Omental fat pad (tissue), 4 donors: Measurements from ENCODE around the gene ZBTB45. TPM values are rescaled to one million over a fixed set of nuclear protein-coding genes. Genes with fewer than 3 reads are reported as not detected.
"Not testable (repeated sequence)": the region's sequence is repeated elsewhere in the genome, so short reads cannot be mapped to it uniquely, and the experiment has no call there.

ENCODE experiments used
- ATAC-seq: fragments of 150-250 bp; one replicate; pipeline ENCODE4 v1.9.1; 2016; ENCODE audit warnings: mild to moderate bottlenecking, moderate library complexity; ENCODE audit not compliant: low FRiP score
- DNase-seq: peaks from one replicate; pipeline ENCODE4 v3.0.0-alpha.2; 2019; ENCODE audit warnings: low spot score
- CTCF ChIP-seq, 3 donors: fragments of 450-650 bp; IDR thresholded peaks; one replicate each; pipeline ENCODE4 v1.5.1; 2016 to 2017; ENCODE audit warnings: antibody characterized with exemption in 3 of 3, mild to moderate bottlenecking in 3 of 3, moderate library complexity in 2 of 3
- total RNA-seq, 4 donors: library from RNA; depleted of rRNA; stranded (reverse); fragments of >200 nt; gene quantifications; one replicate each; pipeline ENCODE4 v1.1.0, GENCODE V29; 2016

Gene ZBTB45
- total RNA-seq, 4 donors from 2014 or later: 4.6 to 10.2 (median 8.4) TPM

GRCh38 chr19:58543826-58544590 lies 24.4 kb upstream of the ZBTB45 start, which contains the start of gene TRIM28:
Gene TRIM28, plus strand, starts transcription at chr19:58544064. Its CDS starts 694 bp downstream, at chr19:58544758.
- ATAC-seq (peak; percentile 98), DNase-seq (peak; percentile 99)
- TF ChIP-seq CTCF (IDR thresholded peaks at IDR 0.05): no peak

- ATAC-seq, DNase-seq: not testable (repeated sequence)
Measured at GRCh38 chr19:58542641-58543372, 23.2 kb upstream of the ZBTB45 start.

DNA sequence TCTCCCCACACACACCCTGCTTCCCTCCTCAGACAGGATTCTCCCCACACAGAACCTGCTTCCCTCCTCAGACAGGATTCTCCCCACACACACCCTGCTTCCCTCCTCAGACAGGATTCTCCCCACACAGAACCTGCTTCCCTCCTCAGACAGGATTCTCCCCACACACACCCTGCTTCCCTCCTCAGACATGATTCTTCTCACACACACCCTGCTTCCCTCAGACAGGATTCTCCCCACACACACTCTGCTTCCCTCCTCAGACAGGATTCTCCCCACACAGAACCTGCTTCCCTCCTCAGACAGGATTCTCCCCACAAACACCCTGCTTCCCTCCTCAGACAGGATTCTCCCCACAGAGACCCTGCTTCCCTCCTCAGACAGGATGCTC lies 19.6 kb upstream of the ZBTB45 start:
- ATAC-seq, DNase-seq: not testable (repeated sequence)

DNA sequence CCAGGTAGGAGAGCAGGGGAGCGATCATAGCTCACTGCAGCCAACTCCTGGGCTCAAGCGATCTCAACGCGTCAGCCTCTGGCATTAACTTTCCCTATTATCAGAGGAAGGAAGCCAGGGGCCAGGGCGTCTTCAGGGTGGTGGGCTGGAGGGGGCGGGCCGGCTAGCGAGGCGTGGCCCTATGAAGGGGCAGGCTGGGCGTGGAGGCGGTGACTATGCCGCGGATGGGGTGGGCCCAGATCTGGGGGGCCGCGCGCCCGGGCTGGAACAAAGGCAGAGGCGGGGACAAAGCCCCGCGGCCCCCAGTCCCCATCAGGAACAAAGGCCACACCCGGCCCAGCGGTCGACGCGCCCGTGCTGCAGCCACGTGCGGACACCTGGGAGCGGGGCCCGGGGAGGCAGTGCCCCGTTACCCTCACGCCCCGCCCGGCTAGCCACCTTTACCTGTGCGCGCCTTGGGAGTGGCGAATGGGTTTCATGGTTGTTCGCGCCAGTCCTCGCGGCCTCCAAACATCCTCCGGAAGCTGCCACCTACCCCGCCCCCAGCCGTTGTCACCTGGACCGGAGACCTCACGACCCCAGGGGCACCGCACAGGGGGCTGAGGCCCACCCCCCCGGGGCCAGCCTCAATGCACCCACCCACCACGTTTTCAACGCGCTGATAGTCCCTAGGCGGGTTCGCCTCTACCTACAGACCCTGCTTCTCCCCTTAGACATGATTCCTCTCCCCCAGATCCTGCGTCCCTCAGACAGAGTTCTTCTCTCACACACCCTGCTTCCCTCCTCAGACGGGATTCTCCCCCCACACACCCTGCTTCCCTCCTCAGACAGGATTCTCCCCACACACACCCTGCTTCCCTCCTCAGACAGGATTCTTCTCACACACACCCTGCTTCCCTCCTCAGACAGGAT lies 18.9 kb upstream of the ZBTB45 start:
- TF ChIP-seq CTCF (IDR thresholded peaks at IDR 0.05): no peak
- DNase-seq (no peak), ATAC-seq (peak; percentile 70)

GRCh38 chr19:58536852-58537798 lies 17.5 kb upstream of the ZBTB45 start:
- DNase-seq (no peak), ATAC-seq (no peak)
- TF ChIP-seq CTCF (IDR thresholded peaks at IDR 0.05): no peak

GRCh38 chr19:58535857-58536256 lies 16.2 kb upstream of the ZBTB45 start:
- ATAC-seq (no peak), DNase-seq (no peak)
- no peak for TF ChIP-seq CTCF (IDR thresholded peaks at IDR 0.05)
